ENCODE data around the gene P3H2.
"Not testable (repeated sequence)": the region's sequence is repeated elsewhere in the genome, so short reads cannot be mapped to it uniquely, and the experiment has no call there.

Gene P3H2

GRCh38 chr3:190086191-190086590 lies 34.5 kb downstream of the P3H2 start:
- DNase-seq (ENCODE audit: low read depth in 2 of 2) = no peak

GRCh38 chr3:190084983-190085382 lies 35.7 kb downstream of the P3H2 start:
- no peak for DNase-seq (ENCODE audit: low read depth in 2 of 2)

- no peak for DNase-seq (ENCODE audit: low read depth in 2 of 2)
Measured at GRCh38 chr3:190083635-190084034, 37.1 kb downstream of the P3H2 start.

- DNase-seq (ENCODE audit: low read depth in 2 of 2) = no peak
Measured at GRCh38 chr3:190081389-190081788, 39.3 kb downstream of the P3H2 start.

GRCh38 chr3:190079173-190079572 lies 41.5 kb downstream of the P3H2 start:
- not testable (repeated sequence) for DNase-seq (ENCODE audit: low read depth in 2 of 2)

GRCh38 chr3:190077395-190078045 lies 43.2 kb downstream of the P3H2 start:
- no peak for DNase-seq (ENCODE audit: low read depth in 2 of 2)

GRCh38 chr3:190076601-190077394 lies 43.9 kb downstream of the P3H2 start:
- no peak for DNase-seq (ENCODE audit: low read depth in 2 of 2)

GRCh38 chr3:190076136-190076535 lies 44.6 kb downstream of the P3H2 start:
- no peak for DNase-seq (ENCODE audit: low read depth in 2 of 2)

- no peak for DNase-seq (ENCODE audit: low read depth in 2 of 2)
Measured at GRCh38 chr3:190074817-190075216, 45.9 kb downstream of the P3H2 start.

- DNase-seq (ENCODE audit: low read depth in 2 of 2) = no peak
Measured at GRCh38 chr3:190073264-190074008, 47.3 kb downstream of the P3H2 start.

- DNase-seq (ENCODE audit: low read depth in 2 of 2) = no peak
Measured at GRCh38 chr3:190072856-190073255, 47.8 kb downstream of the P3H2 start.

- not testable (repeated sequence) for DNase-seq (ENCODE audit: low read depth in 2 of 2)
Measured at GRCh38 chr3:190071921-190072320, 48.8 kb downstream of the P3H2 start.

- DNase-seq (ENCODE audit: low read depth in 2 of 2) = no peak
Measured at GRCh38 chr3:190070622-190071347, 49.9 kb downstream of the P3H2 start.

- no peak for DNase-seq (ENCODE audit: low read depth in 2 of 2)
Measured at GRCh38 chr3:190065204-190065603, 55.5 kb downstream of the P3H2 start.

GRCh38 chr3:190064659-190065058 lies 56.0 kb downstream of the P3H2 start:
- DNase-seq (ENCODE audit: low read depth in 2 of 2) = no peak

GRCh38 chr3:190064112-190064511 lies 56.6 kb downstream of the P3H2 start:
- DNase-seq (ENCODE audit: low read depth in 2 of 2) = no peak

GRCh38 chr3:190063490-190063889 lies 57.2 kb downstream of the P3H2 start:
- DNase-seq (ENCODE audit: low read depth in 2 of 2) = no peak

- no peak for DNase-seq (ENCODE audit: low read depth in 2 of 2)
Measured at GRCh38 chr3:190060192-190060775, 60.4 kb downstream of the P3H2 start.

GRCh38 chr3:190059242-190059590 lies 61.5 kb downstream of the P3H2 start:
- no peak for DNase-seq (ENCODE audit: low read depth in 2 of 2)

- no peak for DNase-seq (ENCODE audit: low read depth in 2 of 2)
Measured at GRCh38 chr3:190058521-190059241, 62.0 kb downstream of the P3H2 start.

GRCh38 chr3:190056742-190057141 lies 64.0 kb downstream of the P3H2 start:
- no peak for DNase-seq (ENCODE audit: low read depth in 2 of 2)
